Cardiac muscle cell (in vitro differentiated cells and primary cell): ENCODE data around the gene SMARCC2. TPM values are rescaled to one million over a fixed set of nuclear protein-coding genes. Genes with fewer than 3 reads are reported as not detected.
"Not testable (repeated sequence)": the region's sequence is repeated elsewhere in the genome, so short reads cannot be mapped to it uniquely, and the experiment has no call there.

ENCODE experiments used
- DNase-seq, 2 donors: peaks; one replicate each; pipeline versions ENCODE4 v3.0.0 to v3.0.0-alpha.2; 2010 to 2017; ENCODE audit warnings: low read depth in 1 of 2, low spot score in 1 of 2
- H3K27ac ChIP-seq: fragments of 200-600 bp; sonication (generic); 2 replicates; pipeline ENCODE4 v1.5.1; 2016
- H3K27me3 ChIP-seq: fragments of 200-600 bp; sonication (generic); 2 replicates; pipeline ENCODE4 v1.6.0; 2016; ENCODE audit warnings: control low read depth
- H3K36me3 ChIP-seq: fragments of 200-600 bp; sonication (generic); 2 replicates; pipeline ENCODE4 v1.5.1; 2016; ENCODE audit warnings: control low read depth
- H3K4me1 ChIP-seq: fragments of 200-600 bp; sonication (generic); 2 replicates; pipeline ENCODE4 v1.8.1; 2017; ENCODE audit warnings: low read depth, mild to moderate bottlenecking, mixed run types
- H3K4me3 ChIP-seq: fragments of 200-600 bp; sonication (generic); 2 replicates; pipeline ENCODE4 v1.5.1; 2016; ENCODE audit warnings: mild to moderate bottlenecking
- H3K9me3 ChIP-seq: fragments of 200-600 bp; sonication (generic); 2 replicates; pipeline ENCODE4 v1.5.1; 2017; ENCODE audit warnings: low read depth, mild to moderate bottlenecking, control low read depth
- polyA plus RNA-seq: library from polyadenylated mRNA; unstranded; fragments of >200 nt; fragmentation: Nextera tagmentation; extraction: Ambion mirVana; gene quantifications from 2 replicates; pipeline ENCODE4 v1.2.1, GENCODE V29; 2016
- total RNA-seq: library from RNA; depleted of rRNA; stranded (reverse); fragments of >200 nt; gene quantifications from 2 replicates; pipeline ENCODE4 v1.2.3, GENCODE V29; 2016
- TF ChIP-seq, protein P1 (sequence below): IDR thresholded peaks from 2 replicates; pipeline ENCODE4 v1.5.1; 2012; ENCODE audit warnings: low read depth, mild to moderate bottlenecking, low read length

The SMARCC2 gene
- total and polyA plus RNA-seq, 2 experiments from 2014 or later = 79.6 to 94.2 TPM

DNA sequence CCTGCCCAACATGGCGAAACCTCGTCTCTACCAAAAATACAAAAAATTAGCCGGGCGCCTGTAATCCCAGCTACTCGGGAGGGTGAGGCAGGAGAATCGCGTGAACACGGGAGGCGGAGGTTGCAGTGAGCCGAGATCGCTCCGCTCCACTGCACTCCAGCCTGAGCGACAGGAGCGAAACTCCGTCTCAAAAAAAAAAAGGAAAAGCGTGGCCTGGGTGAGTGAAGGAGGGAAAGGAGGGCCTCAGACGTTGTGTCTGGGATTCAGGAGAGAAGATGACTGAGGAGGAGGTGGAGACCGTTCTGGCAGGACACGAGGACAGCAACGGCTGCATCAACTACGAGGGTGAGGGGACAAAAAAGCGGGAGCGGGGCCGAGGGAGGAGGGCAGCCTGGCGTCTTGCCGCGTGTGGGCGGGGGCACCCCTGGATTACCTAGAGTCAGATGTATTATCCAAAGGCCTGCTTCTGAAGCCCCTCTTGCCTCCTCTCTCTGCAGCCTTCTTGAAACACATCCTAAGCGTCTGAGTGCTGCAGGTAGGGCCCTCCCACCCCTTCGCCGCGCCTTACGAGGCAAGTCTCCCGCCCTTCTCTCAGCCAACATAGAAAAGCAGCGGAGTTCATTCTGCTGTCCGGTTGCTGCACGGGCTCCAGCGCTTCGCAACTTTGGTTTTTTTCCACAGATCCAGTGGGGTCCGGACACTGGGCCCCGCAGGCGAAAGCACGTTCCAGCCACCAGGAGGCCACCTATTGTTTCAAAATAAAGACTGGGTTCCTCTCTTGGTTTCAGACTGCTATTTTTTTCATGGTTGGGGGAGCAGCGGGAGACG, 31.9 kb downstream of the SMARCC2 start:
- peak overlapping the region; percentile 86 for H3K4me3 ChIP-seq
- TF ChIP-seq, protein P1, sequence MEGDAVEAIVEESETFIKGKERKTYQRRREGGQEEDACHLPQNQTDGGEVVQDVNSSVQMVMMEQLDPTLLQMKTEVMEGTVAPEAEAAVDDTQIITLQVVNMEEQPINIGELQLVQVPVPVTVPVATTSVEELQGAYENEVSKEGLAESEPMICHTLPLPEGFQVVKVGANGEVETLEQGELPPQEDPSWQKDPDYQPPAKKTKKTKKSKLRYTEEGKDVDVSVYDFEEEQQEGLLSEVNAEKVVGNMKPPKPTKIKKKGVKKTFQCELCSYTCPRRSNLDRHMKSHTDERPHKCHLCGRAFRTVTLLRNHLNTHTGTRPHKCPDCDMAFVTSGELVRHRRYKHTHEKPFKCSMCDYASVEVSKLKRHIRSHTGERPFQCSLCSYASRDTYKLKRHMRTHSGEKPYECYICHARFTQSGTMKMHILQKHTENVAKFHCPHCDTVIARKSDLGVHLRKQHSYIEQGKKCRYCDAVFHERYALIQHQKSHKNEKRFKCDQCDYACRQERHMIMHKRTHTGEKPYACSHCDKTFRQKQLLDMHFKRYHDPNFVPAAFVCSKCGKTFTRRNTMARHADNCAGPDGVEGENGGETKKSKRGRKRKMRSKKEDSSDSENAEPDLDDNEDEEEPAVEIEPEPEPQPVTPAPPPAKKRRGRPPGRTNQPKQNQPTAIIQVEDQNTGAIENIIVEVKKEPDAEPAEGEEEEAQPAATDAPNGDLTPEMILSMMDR = peak; percentile 71
- H3K9me3 ChIP-seq = no peaks in the 10 kb centered on the region
- H3K27ac ChIP-seq = peak overlapping the region; percentile 100
- H3K4me1 ChIP-seq = peaks cover 34% of the 10 kb centered on the region
- H3K36me3 ChIP-seq = peaks cover 38% of the 10 kb centered on the region
- DNase-seq = peak; percentile 84 to 91
- no peaks in the 10 kb centered on the region for H3K27me3 ChIP-seq

DNA sequence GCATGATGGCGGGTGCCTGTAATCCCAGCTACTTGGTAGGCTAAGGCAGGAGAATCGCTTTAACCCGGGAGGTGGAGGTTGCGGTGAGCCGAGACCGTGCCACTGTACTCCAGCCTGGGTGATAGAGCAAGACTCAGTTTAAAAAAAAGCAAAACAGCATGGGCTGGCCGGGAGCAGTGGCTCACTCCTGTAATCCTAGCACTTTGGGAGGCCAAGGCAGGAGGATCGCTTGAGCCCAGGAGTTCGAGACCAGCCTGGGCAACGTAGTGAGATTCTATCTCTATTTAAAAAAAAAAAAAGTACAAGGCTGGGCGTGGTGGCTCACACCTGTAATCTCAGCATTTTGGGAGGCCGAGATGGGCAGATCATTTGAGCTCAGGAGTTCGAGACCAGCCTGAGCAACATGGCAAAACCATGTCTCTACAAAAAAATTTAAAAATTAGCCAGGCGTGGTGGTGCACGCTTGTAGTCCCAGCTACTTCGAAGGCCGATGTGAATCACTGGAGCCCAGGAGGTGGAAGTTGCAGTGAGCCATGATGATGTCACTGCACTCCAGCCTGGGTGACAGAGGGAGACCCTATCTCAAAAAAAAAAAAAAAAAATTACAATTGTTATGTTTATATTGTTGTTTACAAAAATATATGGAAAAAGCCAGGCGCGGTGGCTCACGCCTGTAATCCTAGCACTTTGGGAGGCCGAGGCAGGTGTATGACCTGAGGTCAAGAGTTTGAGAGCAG, 32.7 kb downstream of the SMARCC2 start:
- Histone ChIP-seq H3K36me3 (peaks cover 33% of the 10 kb centered on the region), H3K27ac (peak overlapping the region; percentile 100), H3K4me1 (peaks cover 33% of the 10 kb centered on the region)
- H3K9me3 ChIP-seq, H3K27me3 ChIP-seq, DNase-seq, H3K4me3 ChIP-seq: not testable (repeated sequence)

DNA sequence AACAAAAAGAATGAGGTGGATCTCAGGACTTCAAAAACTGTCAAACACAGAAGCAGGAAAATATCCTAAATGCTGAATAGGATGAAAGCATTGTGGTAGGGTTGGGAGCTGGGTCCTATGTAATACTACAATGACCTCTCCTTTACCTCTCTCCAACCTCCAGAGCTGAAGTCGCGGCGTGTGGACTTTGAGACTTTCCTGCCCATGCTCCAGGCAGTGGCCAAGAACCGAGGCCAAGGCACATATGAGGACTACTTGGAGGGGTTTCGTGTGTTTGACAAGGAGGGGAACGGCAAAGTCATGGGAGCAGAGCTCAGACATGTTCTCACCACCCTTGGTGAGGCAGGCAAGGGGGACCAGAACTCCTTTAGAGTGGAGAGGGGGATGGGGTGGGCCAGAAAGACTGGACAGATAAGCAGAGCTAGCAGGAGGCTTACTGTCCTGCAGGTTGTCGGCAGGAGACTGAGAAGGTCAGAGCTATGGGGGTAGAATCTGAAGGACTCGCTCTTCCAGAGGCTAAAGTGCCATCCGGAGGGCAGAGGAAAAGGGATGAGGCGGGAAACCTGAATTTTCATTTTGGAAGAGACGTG, 33.9 kb downstream of the SMARCC2 start:
- DNase-seq = no peak
- no peak overlapping the region for H3K27ac ChIP-seq
- H3K4me3 ChIP-seq = no peak overlapping the region

DNA sequence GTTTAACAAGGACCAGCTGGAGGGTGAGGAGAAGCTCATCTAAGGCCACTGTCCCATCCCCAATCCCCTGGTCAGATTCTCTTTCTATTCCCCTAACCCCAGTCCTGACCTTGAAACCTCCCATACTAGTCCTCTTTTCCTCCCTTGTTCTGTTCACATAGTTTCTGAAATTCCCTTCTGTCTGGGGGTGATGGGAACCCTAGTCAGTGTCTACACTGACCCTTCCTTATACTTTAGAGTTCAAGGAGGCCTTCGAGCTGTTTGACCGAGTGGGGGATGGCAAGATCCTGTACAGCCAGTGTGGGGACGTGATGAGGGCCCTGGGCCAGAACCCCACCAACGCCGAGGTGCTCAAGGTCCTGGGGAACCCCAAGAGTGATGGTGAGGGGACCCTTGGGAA, 34.5 kb downstream of the SMARCC2 start:
- Histone ChIP-seq H3K4me3 (no peak overlapping the region), H3K9me3 (no peaks in the 10 kb centered on the region), H3K36me3 (peaks cover 16% of the 10 kb centered on the region), H3K27ac (no peak overlapping the region), H3K27me3 (no peaks in the 10 kb centered on the region), H3K4me1 (peaks cover 16% of the 10 kb centered on the region)
- TF ChIP-seq, protein P1 = no peak
- DNase-seq = no peak

More for the DNA sequence above, 33.9 kb downstream of the SMARCC2 start:
- H3K36me3 ChIP-seq = peaks cover 20% of the 10 kb centered on the region
- H3K27me3 ChIP-seq = no peaks in the 10 kb centered on the region
- H3K9me3 ChIP-seq = no peaks in the 10 kb centered on the region
- peaks cover 21% of the 10 kb centered on the region for H3K4me1 ChIP-seq
- TF ChIP-seq, protein P1 = no peak

DNA sequence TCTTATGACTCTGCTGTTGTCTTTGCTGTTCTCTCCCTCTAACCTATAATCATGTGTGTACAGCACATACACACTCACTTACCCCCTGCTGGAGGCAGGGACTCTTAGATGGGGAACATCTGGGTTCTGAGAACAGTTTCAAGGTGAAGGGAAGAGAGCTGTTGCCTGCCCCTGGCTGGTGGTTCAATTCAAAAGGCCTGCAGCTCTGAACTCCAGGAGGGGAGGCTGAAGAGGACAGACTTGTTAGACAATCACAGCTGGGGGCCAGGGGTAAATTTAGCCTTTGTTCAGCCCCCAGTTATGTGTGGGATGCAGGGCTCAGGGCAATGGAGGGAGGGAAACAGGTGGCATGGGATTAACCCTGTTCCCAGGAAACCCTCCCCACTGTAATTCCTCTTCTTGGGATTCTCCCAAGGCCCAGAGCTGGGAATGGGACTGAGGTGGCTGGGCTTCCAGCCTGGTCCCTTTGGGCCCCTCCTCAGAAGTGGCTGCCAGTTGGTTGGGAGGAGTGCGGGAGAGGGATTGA, 35.0 kb downstream of the SMARCC2 start:
- Histone ChIP-seq H3K36me3 (peaks cover 15% of the 10 kb centered on the region), H3K27ac (no peak overlapping the region), H3K4me3 (no peak overlapping the region), H3K4me1 (peaks cover 11% of the 10 kb centered on the region), H3K27me3 (no peaks in the 10 kb centered on the region), H3K9me3 (no peaks in the 10 kb centered on the region)
- TF ChIP-seq, protein P1 = no peak
- no peak for DNase-seq
